ENCODE measurements around the gene ZMIZ1. TPM values are rescaled to one million over a fixed set of nuclear protein-coding genes. Genes with fewer than 3 reads are reported as not detected.
A peak's percentile ranks its signal among the peaks of the same experiment; 100 is the strongest.

The ZMIZ1 gene
- total RNA-seq, 1 donor from 2014 or later, result 173 TPM

- no peaks in the 10 kb centered on the region for H3K4me1 Mint-ChIP-seq
- H3K9me3 Mint-ChIP-seq, result no peaks in the 10 kb centered on the region
- no peak for DNase-seq (ENCODE audit: low spot score in 2 of 2, unreplicated experiment in 2 of 2)
- no peak for TF ChIP-seq CTCF (IDR thresholded peaks at IDR 0.05; ENCODE audit: unreplicated experiment)
- no peak overlapping the region for H3K4me3 Mint-ChIP-seq
- H3K27me3 Mint-ChIP-seq (ENCODE audit: low read depth), result no peaks in the 10 kb centered on the region
- no peak overlapping the region for H3K27ac Mint-ChIP-seq
- peaks cover 25% of the 10 kb centered on the region for H3K36me3 Mint-ChIP-seq
Observed at GRCh38 chr10:79306644-79307220, 238.0 kb downstream of the ZMIZ1 start.

GRCh38 chr10:79308016-79308415 is 239.2 kb downstream of the ZMIZ1 start:
- Mint-ChIP-seq H3K4me1 (no peaks in the 10 kb centered on the region), H3K27ac (no peak overlapping the region), H3K9me3 (no peaks in the 10 kb centered on the region), H3K36me3 (peaks cover 25% of the 10 kb centered on the region), H3K27me3 (ENCODE audit: low read depth) (no peaks in the 10 kb centered on the region), H3K4me3 (no peak overlapping the region)
- TF ChIP-seq CTCF (IDR thresholded peaks at IDR 0.05; ENCODE audit: unreplicated experiment), result no peak
- DNase-seq (ENCODE audit: low spot score in 2 of 2, unreplicated experiment in 2 of 2), result no peak

GRCh38 chr10:79308969-79309665 is 240.4 kb downstream of the ZMIZ1 start:
- Mint-ChIP-seq H3K27me3 (ENCODE audit: low read depth) (no peaks in the 10 kb centered on the region), H3K4me3 (no peak overlapping the region), H3K9me3 (no peaks in the 10 kb centered on the region), H3K27ac (peak overlapping the region; percentile 34), H3K4me1 (no peaks in the 10 kb centered on the region), H3K36me3 (peaks cover 33% of the 10 kb centered on the region)
- no peak for DNase-seq (ENCODE audit: low spot score in 2 of 2, unreplicated experiment in 2 of 2)
- no peak for TF ChIP-seq CTCF (IDR thresholded peaks at IDR 0.05; ENCODE audit: unreplicated experiment)

GRCh38 chr10:79310200-79310865 is 241.6 kb downstream of the ZMIZ1 start:
- H3K27me3 Mint-ChIP-seq (ENCODE audit: low read depth), result no peaks in the 10 kb centered on the region
- H3K9me3 Mint-ChIP-seq, result no peaks in the 10 kb centered on the region
- no peaks in the 10 kb centered on the region for H3K4me1 Mint-ChIP-seq
- DNase-seq (ENCODE audit: low spot score in 2 of 2, unreplicated experiment in 2 of 2), result no peak
- no peak overlapping the region for H3K4me3 Mint-ChIP-seq
- no peak overlapping the region for H3K27ac Mint-ChIP-seq
- peaks cover 32% of the 10 kb centered on the region for H3K36me3 Mint-ChIP-seq
- TF ChIP-seq CTCF (IDR thresholded peaks at IDR 0.05; ENCODE audit: unreplicated experiment), result no peak

GRCh38 chr10:79310911-79311573 is 242.3 kb downstream of the ZMIZ1 start:
- Mint-ChIP-seq H3K9me3 (no peaks in the 10 kb centered on the region), H3K27me3 (ENCODE audit: low read depth) (no peaks in the 10 kb centered on the region), H3K4me3 (no peak overlapping the region), H3K4me1 (no peaks in the 10 kb centered on the region), H3K36me3 (peaks cover 35% of the 10 kb centered on the region), H3K27ac (no peak overlapping the region)
- TF ChIP-seq CTCF (IDR thresholded peaks at IDR 0.05; ENCODE audit: unreplicated experiment), result no peak
- no peak for DNase-seq (ENCODE audit: low spot score in 2 of 2, unreplicated experiment in 2 of 2)

Measured in mesothelial cell of epicardium (in vitro differentiated cells).